ENCODE measurements around the gene GLO1.

GLO1 gene

DNA sequence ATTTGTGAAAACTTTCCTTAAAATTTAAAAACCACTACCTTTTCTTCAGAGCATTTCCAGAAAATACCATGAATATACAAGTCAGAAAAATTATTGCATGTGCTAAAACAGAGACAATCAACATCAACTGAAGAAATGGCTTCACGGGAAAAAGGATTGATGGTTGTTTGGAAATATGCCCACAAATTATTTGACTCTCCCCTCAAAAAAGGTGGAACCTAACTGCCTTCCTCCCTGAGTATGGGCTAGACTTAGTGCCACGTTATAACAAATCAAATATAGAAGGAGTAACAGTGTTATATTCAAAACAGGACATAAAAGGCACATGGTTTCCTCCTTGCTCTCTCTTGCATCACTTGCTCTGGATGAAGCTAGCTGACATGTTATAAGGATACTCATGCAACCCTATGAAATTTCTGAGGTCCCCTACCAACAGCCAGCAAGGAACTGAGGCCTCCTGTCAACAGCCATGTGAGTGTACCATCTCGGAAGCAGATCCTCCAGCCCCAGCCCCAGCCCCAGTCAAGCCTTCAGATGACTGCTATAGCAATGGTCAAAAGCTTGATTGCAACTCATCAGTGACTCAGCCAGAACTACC is 71.7 kb downstream of the GLO1 start:
- in situ Hi-C loops (cut with MboI; ENCODE audit: low sequenced_read_pairs) = no loop called here

Data from HL-60/S4 (cell line).